ENCODE measurements around the gene POLD1. TPM values are rescaled to one million over a fixed set of nuclear protein-coding genes. Genes with fewer than 3 reads are reported as not detected.

POLD1 gene
- total RNA-seq, 1 donor from 2014 or later = 91.8 TPM

DNA sequence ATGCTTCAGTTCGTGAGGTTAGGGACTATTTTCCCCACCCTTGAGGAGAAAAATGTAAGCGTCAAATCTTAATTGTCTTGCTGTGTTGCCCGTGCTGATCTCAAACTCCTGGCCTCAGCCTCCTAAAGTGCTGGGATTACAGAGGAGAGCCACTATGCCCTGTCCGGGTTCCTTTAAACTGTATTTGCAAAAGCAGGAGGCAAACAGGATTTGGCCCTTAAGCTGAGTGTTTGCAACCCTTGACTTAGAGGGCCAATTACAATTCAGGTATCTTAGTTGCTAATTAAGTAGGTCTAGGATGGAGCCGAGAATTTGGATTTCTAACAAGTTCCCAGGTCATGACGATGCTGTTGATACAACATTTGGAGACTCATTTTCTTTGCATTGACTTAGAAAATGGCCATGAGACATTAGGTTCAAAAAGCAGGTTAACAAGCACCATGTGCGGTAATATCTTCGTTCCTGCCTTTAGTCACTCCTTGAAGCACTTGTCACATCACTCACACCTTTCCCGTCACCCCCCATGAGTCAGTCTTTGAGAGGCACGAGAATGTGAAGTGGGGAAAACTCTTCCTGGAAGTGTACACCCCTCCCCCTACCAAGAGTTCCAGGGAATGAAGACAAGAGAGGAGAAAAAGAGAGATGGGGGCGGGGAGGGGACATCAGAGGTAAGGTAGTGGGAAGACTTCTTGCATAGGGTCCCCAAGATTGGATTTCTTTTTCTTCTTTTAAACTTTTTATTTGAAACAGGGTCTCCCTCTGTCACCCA, 21.3 kb upstream of the POLD1 start:
- Mint-ChIP-seq H3K36me3 (peaks cover 6% of the 10 kb centered on the region), H3K9me3 (no peaks in the 10 kb centered on the region), H3K27me3 (no peaks in the 10 kb centered on the region), H3K27ac (no peak overlapping the region), H3K4me3 (no peak overlapping the region), H3K4me1 (ENCODE audit: unreplicated experiment) (no peaks in the 10 kb centered on the region)
- TF ChIP-seq, protein P1, sequence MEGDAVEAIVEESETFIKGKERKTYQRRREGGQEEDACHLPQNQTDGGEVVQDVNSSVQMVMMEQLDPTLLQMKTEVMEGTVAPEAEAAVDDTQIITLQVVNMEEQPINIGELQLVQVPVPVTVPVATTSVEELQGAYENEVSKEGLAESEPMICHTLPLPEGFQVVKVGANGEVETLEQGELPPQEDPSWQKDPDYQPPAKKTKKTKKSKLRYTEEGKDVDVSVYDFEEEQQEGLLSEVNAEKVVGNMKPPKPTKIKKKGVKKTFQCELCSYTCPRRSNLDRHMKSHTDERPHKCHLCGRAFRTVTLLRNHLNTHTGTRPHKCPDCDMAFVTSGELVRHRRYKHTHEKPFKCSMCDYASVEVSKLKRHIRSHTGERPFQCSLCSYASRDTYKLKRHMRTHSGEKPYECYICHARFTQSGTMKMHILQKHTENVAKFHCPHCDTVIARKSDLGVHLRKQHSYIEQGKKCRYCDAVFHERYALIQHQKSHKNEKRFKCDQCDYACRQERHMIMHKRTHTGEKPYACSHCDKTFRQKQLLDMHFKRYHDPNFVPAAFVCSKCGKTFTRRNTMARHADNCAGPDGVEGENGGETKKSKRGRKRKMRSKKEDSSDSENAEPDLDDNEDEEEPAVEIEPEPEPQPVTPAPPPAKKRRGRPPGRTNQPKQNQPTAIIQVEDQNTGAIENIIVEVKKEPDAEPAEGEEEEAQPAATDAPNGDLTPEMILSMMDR (conservative IDR thresholded peaks at IDR 0.05) = no peak
- DNase-seq (ENCODE audit: extremely low spot score, unreplicated experiment) = no peak

DNA sequence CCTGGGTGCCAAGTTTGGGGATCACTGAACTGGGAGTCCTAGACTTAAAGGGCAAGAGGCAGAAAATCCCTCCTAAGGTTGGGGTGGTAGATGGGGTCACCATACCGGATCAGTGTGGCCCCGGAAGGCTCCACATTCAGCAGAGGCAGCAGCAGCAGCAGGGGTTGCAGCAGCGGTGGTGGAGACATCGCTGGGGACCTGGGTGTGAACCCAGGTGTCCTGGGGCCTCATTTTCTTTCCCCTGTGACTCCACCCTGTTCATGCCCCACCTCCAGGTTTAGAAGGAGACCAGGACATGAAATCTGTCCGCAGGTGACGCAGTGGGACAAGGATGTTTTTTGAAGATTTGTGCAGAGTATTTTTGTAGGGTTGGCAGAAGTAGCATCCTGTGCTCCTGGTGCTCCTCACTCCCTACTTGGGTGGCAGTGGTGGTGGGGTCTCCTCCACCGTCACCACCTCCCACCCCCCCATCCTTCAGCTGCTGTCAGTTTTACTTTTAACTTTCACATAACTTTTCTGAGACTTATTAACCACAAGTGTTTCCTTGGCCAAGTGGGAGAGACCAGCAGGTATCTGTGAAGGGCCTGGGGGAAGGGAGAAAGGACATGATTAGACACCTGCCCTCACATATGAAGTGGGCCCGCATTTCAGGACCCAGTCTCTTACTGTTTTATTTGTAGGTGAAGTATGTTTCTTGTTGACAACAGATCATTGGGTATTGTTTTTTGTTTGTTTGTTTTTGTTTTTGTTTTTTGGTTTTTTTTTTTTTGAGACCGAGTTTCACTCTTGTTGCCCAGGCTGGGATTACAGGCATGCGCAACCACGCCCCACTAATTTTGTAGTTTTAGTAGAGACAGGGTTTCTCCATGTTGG, 18.5 kb upstream of the POLD1 start, which contains the start of gene NAPSA:
Gene NAPSA (minus strand): TSS at position 206 of the 873 bp plus-strand sequence. CDS start 18 bp downstream, at position 188.
- Mint-ChIP-seq H3K9me3 (no peaks in the 10 kb centered on the region), H3K4me3 (no peak within 1 kb of the TSS), H3K36me3 (no peaks in the 10 kb centered on the region), H3K4me1 (ENCODE audit: unreplicated experiment) (peaks cover 14% of the 10 kb centered on the region), H3K27ac (no peak within 1 kb of the TSS), H3K27me3 (no peaks in the 10 kb centered on the region)
- TF ChIP-seq, protein P1 (conservative IDR thresholded peaks at IDR 0.05) = no peak
- no peak for DNase-seq (ENCODE audit: extremely low spot score, unreplicated experiment)

DNA sequence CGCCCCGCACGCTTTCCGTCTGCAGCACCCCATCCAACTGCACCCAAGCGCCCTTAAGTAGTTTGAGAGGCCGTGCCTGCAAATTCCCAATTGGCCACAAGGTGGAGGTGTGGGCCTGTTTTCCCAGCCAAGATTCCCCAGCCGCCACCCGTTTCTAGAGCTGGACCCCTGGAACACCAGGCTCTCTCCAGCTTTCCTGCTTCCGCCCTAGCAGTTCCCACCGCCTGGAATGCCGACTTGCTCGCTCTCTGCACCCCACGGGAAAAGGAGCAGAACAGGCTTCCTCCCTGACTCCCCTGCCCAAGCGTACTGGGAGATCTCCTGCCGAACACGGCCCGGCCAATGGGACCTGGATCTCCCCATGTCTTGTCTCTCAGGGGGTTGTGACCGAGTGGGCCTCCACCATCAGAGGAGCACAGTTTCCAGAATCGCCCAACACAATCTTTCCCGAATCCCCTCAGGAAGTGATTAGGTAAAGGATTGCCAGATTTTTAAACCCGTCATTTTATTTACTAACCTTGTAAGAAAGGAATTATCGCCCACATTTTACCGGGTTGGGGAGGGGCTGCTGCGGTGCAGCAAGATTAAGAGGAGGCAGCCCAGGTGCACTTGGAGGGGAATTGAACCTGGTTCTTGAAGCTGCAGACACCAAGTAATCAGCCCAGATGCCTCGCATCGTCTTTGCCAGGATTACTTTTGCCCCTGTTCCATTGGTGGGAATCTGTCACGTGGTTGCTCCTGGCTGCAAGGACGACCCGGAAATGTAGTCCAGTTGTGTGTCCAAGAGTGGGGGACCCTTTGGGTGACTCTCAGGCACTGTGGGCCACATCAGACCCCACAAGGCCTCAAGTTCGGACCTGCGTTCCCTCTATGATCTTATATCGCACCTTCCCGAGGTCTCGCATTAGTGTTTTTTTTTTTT, 15.2 kb upstream of the POLD1 start:
- no peaks in the 10 kb centered on the region for H3K9me3 Mint-ChIP-seq
- H3K36me3 Mint-ChIP-seq = no peaks in the 10 kb centered on the region
- peak overlapping the region; percentile 96 for H3K4me3 Mint-ChIP-seq
- no peaks in the 10 kb centered on the region for H3K27me3 Mint-ChIP-seq
- H3K27ac Mint-ChIP-seq = peak overlapping the region; percentile 90
- peaks cover 14% of the 10 kb centered on the region for H3K4me1 Mint-ChIP-seq (ENCODE audit: unreplicated experiment)
- TF ChIP-seq, protein P1 (conservative IDR thresholded peaks at IDR 0.05) = peak; percentile 91
- DNase-seq (ENCODE audit: extremely low spot score, unreplicated experiment) = peak; percentile 84

DNA sequence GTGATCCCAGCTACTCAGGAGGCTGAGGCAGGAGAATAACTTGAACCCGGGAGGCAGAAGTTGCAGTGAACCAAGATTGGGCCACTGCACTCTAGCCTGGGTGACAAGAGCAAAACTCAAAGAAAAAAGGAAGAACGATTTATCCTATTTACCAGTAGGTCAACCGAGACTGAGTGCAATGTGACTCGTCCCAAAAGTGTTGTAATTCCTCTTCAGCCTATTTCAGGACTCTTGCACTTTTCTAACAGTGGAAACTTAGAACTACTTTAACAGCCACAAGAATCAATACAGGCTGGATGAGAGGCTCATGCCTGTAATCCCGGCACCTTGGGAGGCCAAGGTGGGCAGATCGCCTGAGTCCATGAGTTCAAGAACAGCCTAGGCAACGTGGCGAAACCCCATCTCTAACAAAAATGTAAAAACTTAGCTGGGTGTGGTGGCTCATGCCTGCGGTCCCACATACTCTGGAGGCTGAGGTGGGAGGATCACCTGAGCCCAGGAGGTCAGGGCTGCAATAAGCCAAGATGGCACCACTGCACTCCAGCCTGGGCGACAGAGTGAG, 12.2 kb upstream of the POLD1 start:
- Mint-ChIP-seq H3K27me3 (no peaks in the 10 kb centered on the region), H3K36me3 (no peaks in the 10 kb centered on the region), H3K4me3 (no peak overlapping the region), H3K4me1 (ENCODE audit: unreplicated experiment) (peaks cover 19% of the 10 kb centered on the region), H3K27ac (no peak overlapping the region), H3K9me3 (no peaks in the 10 kb centered on the region)
- TF ChIP-seq, protein P1 (conservative IDR thresholded peaks at IDR 0.05) = no peak
- DNase-seq (ENCODE audit: extremely low spot score, unreplicated experiment) = no peak
